Measurements from ENCODE around the gene GRK2. TPM values are rescaled to one million over a fixed set of nuclear protein-coding genes. Genes with fewer than 3 reads are reported as not detected.

GRK2 gene
- total and polyA plus RNA-seq, 2 of the 8 experiments (the other 6 are each of a cell fraction or from before 2014, with no cell fraction given): 47.3 to 49.7 TPM

GRCh38 chr11:67280341-67280787 lies 14.1 kb downstream of the GRK2 start:
- Histone ChIP-seq H2AK5ac (ENCODE audit: low read depth, low read length) (no peak overlapping the region), H3K36me3 (ENCODE audit: control insufficient read depth in 2 of 4, insufficient read depth in 4 of 4, low read length in 3 of 4) (peaks cover 12 to 47% (median 37%) of the 10 kb centered on the region in 4 experiments)
- CTCF ChIA-PET (ENCODE audit: partially characterized antibody): interaction anchor here (1.7 to 3.7 kb wide), 3 partner anchors 8 to 34 kb away, joined by 4 to 27 read pairs (median 19); partner anchors contain the start of gene ANKRD13D

More at GRCh38 chr11:67280341-67280787, 14.1 kb downstream of the GRK2 start:
- Histone ChIP-seq H2BK20ac (ENCODE audit: low read length) (no peak overlapping the region), H4K20me1 (replicated peaks in 1 of 2; ENCODE audit: control insufficient read depth in 1 of 2, insufficient read depth in 2 of 2, low read length in 2 of 2) (peaks cover 0 to 7% of the 10 kb centered on the region in 2 experiments), H3K27ac (ENCODE audit: low read depth, low read length) (no peak overlapping the region), H2BK15ac (ENCODE audit: low read length) (no peak overlapping the region), H3K27me3 (replicated peaks in 1 of 4; ENCODE audit: control insufficient read depth in 3 of 4, extremely low read depth in 1 of 4, insufficient read depth in 3 of 4, low read length in 3 of 4) (no peaks in the 10 kb centered on the region), H3K79me1 (ENCODE audit: low read depth, low read length) (peaks cover 6% of the 10 kb centered on the region; the same call in 1 of the 2 replicates), H3K4me3 (ENCODE audit: extremely low read depth in 1 of 4, insufficient read depth in 2 of 4, low read depth in 3 of 4, low read length in 4 of 4) (no peak overlapping the region), H2AFZ (ENCODE audit: low read length) (no peak overlapping the region), H3K4ac (replicated peaks; ENCODE audit: insufficient read length, low read depth, low read length) (no peak overlapping the region), H3K9ac (replicated peaks in 1 of 4; ENCODE audit: extremely low read depth in 1 of 4, low read depth in 3 of 4, low read length in 3 of 4) (no peak overlapping the region), H3K23ac (ENCODE audit: insufficient read length) (no peak overlapping the region), H2BK120ac (replicated peaks; ENCODE audit: low read depth, low read length) (no peak overlapping the region), H2BK12ac (ENCODE audit: low read depth, low read length) (no peak overlapping the region), H3K56ac (replicated peaks; ENCODE audit: insufficient read length, low read depth, low read length) (no peak overlapping the region), H3K18ac (ENCODE audit: extremely low read depth, low read length) (no peak overlapping the region), H3K14ac (ENCODE audit: insufficient read length) (no peak overlapping the region), H3K4me1 (replicated peaks in 1 of 4; ENCODE audit: control insufficient read depth in 3 of 4, insufficient read depth in 4 of 4, low read length in 3 of 4) (peaks cover 0 to 24% (median 15%) of the 10 kb centered on the region in 4 experiments; a peak in 6 of 7 replicates), H3K4me2 (ENCODE audit: insufficient read depth in 1 of 2, low read depth in 2 of 2, low read length in 2 of 2) (no peak overlapping the region), H3K79me2 (ENCODE audit: control insufficient read depth in 1 of 2, insufficient read depth in 2 of 2, low read length in 2 of 2) (peaks cover 0 to 6% of the 10 kb centered on the region in 2 experiments; a peak in 1 of 4 replicates), H2BK5ac (ENCODE audit: low read depth, low read length) (no peak overlapping the region), H4K91ac (replicated peaks; ENCODE audit: insufficient read length, low read length) (no peak overlapping the region), H3K23me2 (ENCODE audit: low read depth, low read length) (no peaks in the 10 kb centered on the region; the same call in 1 of the 2 replicates), H3K9me3 (ENCODE audit: insufficient read depth in 2 of 2, low read depth in 1 of 2, low read length in 1 of 2) (no peaks in the 10 kb centered on the region), H4K8ac (ENCODE audit: extremely low read depth, insufficient read depth, low read length) (no peak overlapping the region; the same call in 1 of the 2 replicates), H4K5ac (ENCODE audit: insufficient read length, low read depth, low read length) (no peak overlapping the region)
- no peak for TF ChIP-seq HDAC6 (IDR thresholded peaks at IDR 0.05; ENCODE audit: low read depth, low read length)
- no peak for TF ChIP-seq HDAC2 (IDR thresholded peaks at IDR 0.05; ENCODE audit: borderline replicate concordance in 1 of 2, low read depth in 2 of 2, low read length in 2 of 2)
- TF ChIP-seq EZH2 (IDR thresholded peaks at IDR 0.05; ENCODE audit: low read depth, low read length, severe bottlenecking): no peak
- no peak for TF ChIP-seq TCF12 (IDR thresholded peaks at IDR 0.05; ENCODE audit: low read depth, low read length)
- no peak for TF ChIP-seq BCL11A (IDR thresholded peaks at IDR 0.05; ENCODE audit: low read depth in 2 of 2, low read length in 2 of 2)
- no peak for TF ChIP-seq TEAD4 (IDR thresholded peaks at IDR 0.05; ENCODE audit: low read depth, low read length)
- no peak for TF ChIP-seq POLR2AphosphoS5 (IDR thresholded peaks at IDR 0.05; ENCODE audit: low read depth, low read length)
- TF ChIP-seq TAF1 (IDR thresholded peaks at IDR 0.05; ENCODE audit: low read depth, low read length): no peak
- TF ChIP-seq PHF8 (conservative IDR thresholded peaks at IDR 0.05; ENCODE audit: low read depth, low read length): no peak
- TF ChIP-seq KDM5A (IDR thresholded peaks at IDR 0.05; ENCODE audit: low read length): no peak
- FAIRE-seq (no peak), DNase-seq (ENCODE audit: low read depth in 1 of 2, low spot score in 2 of 2) (no peak)
- POLR2A ChIA-PET (ENCODE audit: partially characterized antibody): interaction anchor here (1.2 kb wide), 1 partner anchor 13 kb away, joined by 4 read pairs; the partner anchor contains the start of gene GRK2
- 90% methylated on average over 13 of the region's 13 CpGs; no CpG with 5 or more reads in 1 of the 2 experiments for WGBS, 2 experiments (ENCODE audit: extremely low coverage in 1 of 2, insufficient coverage in 1 of 2, insufficient read length in 1 of 2, insufficient replicate concordance in 2 of 2, low coverage in 1 of 2, low lambda C conversion rate in 2 of 2, missing lambda C conversion rate in 1 of 2)

Measured in H1 (cell line).